ENCODE measurements around the gene NLN. TPM values are rescaled to one million over a fixed set of nuclear protein-coding genes. Genes with fewer than 3 reads are reported as not detected.
A peak's percentile ranks its signal among the peaks of the same experiment; 100 is the strongest.

NLN gene
- total RNA-seq, 1 donor from 2014 or later: 40.3 TPM

GRCh38 chr5:65823204-65823603, 101.2 kb downstream of the NLN start:
- Mint-ChIP-seq H3K9me3 (ENCODE audit: unreplicated experiment) (no peaks in the 10 kb centered on the region), H3K27ac (ENCODE audit: unreplicated experiment) (no peak overlapping the region)

DNA sequence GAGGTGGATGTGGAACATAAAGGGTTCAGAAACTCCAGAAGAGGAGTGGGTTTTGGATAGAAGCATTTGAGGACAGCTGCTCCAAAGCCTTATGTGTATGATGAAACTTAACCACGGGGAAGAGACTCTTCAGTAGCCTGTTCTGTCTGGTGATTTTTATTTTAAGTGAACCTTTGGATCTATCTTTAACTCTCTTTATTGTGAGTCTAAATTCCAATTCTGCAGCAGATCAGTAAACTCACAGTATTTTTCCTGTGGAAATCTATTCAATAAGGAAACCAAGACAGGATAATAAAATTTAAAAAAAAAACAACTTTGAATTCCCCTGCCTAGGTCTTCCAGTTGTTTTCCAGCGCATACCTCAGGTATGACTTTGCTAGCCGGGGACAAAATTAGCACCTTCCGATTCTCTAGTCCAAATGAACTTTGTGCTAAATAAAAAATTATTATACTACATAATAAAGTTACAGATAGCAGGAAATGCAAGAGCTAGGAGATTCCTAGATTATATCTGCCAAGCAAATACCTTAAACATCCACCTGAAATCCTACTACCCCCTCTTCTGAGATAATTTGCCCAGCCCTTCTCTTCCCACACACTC, 101.9 kb downstream of the NLN start:
- peaks cover 26% of the 10 kb centered on the region for H3K36me3 Mint-ChIP-seq (ENCODE audit: unreplicated experiment)
- no peak for DNase-seq (ENCODE audit: extremely low spot score, unreplicated experiment)
- TF ChIP-seq CTCF (IDR thresholded peaks at IDR 0.05): no peak
- no peaks in the 10 kb centered on the region for H3K9me3 Mint-ChIP-seq (ENCODE audit: unreplicated experiment)
- H3K4me1 Mint-ChIP-seq (ENCODE audit: unreplicated experiment): peaks cover 28% of the 10 kb centered on the region
- no peaks in the 10 kb centered on the region for H3K27me3 Mint-ChIP-seq (ENCODE audit: unreplicated experiment)
- H3K27ac Mint-ChIP-seq (ENCODE audit: unreplicated experiment): no peak overlapping the region
- no peak overlapping the region for H3K4me3 Mint-ChIP-seq (ENCODE audit: unreplicated experiment)

More at GRCh38 chr5:65823204-65823603, 101.2 kb downstream of the NLN start:
- TF ChIP-seq CTCF (IDR thresholded peaks at IDR 0.05): no peak
- DNase-seq (ENCODE audit: extremely low spot score, unreplicated experiment): no peak
- no peak overlapping the region for H3K4me3 Mint-ChIP-seq (ENCODE audit: unreplicated experiment)
- peaks cover 21% of the 10 kb centered on the region for H3K4me1 Mint-ChIP-seq (ENCODE audit: unreplicated experiment)
- H3K36me3 Mint-ChIP-seq (ENCODE audit: unreplicated experiment): peaks cover 26% of the 10 kb centered on the region
- no peaks in the 10 kb centered on the region for H3K27me3 Mint-ChIP-seq (ENCODE audit: unreplicated experiment)

- Mint-ChIP-seq H3K4me3 (ENCODE audit: unreplicated experiment) (no peak overlapping the region), H3K9me3 (ENCODE audit: unreplicated experiment) (no peaks in the 10 kb centered on the region), H3K27ac (ENCODE audit: unreplicated experiment) (no peak overlapping the region), H3K36me3 (ENCODE audit: unreplicated experiment) (peaks cover 26% of the 10 kb centered on the region), H3K27me3 (ENCODE audit: unreplicated experiment) (no peaks in the 10 kb centered on the region), H3K4me1 (ENCODE audit: unreplicated experiment) (peaks cover 20% of the 10 kb centered on the region)
- no peak for TF ChIP-seq CTCF (IDR thresholded peaks at IDR 0.05)
- DNase-seq (ENCODE audit: extremely low spot score, unreplicated experiment): no peak
Observed at GRCh38 chr5:65825408-65826328, 103.7 kb downstream of the NLN start.

GRCh38 chr5:65828022-65828896, 106.3 kb downstream of the NLN start:
- no peak for DNase-seq (ENCODE audit: extremely low spot score, unreplicated experiment)
- no peaks in the 10 kb centered on the region for H3K9me3 Mint-ChIP-seq (ENCODE audit: unreplicated experiment)
- H3K4me3 Mint-ChIP-seq (ENCODE audit: unreplicated experiment): peak overlapping the region; percentile 0
- no peak for TF ChIP-seq CTCF (IDR thresholded peaks at IDR 0.05)
- no peaks in the 10 kb centered on the region for H3K27me3 Mint-ChIP-seq (ENCODE audit: unreplicated experiment)
- H3K4me1 Mint-ChIP-seq (ENCODE audit: unreplicated experiment): peaks cover 19% of the 10 kb centered on the region
- H3K27ac Mint-ChIP-seq (ENCODE audit: unreplicated experiment): peak overlapping the region; percentile 75
- peaks cover 15% of the 10 kb centered on the region for H3K36me3 Mint-ChIP-seq (ENCODE audit: unreplicated experiment)
